GM20431 (cell line): ENCODE results near the gene TMEM187.

Experiments
- in situ Hi-C: fragments of 300-500 bp; cut with MseI, MboI; formaldehyde crosslinking; loops from one replicate; pipeline ENCODE4 v1.15.0; 2020; ENCODE audit warnings: low sequenced_read_pairs; ENCODE audit not compliant: unreplicated experiment

Gene TMEM187

GRCh38 chrX:154016366-154017076 lies 44.0 kb downstream of the TMEM187 start:
- in situ Hi-C loops, result no loop called here

GRCh38 chrX:154017766-154018517 lies 45.4 kb downstream of the TMEM187 start:
- in situ Hi-C loops, result no loop called here

GRCh38 chrX:154018518-154019060 lies 46.0 kb downstream of the TMEM187 start:
- in situ Hi-C loops, result no loop called here

GRCh38 chrX:154019061-154019621 lies 46.6 kb downstream of the TMEM187 start:
- in situ Hi-C loops, result no loop called here

GRCh38 chrX:154019633-154020528 lies 47.3 kb downstream of the TMEM187 start, which contains the start of gene IRAK1:
TSS of gene IRAK1 (minus strand) at chrX:154019902. CDS start at chrX:154019812, 90 bp downstream.
- in situ Hi-C loops, result no loop called here

- in situ Hi-C loops, result no loop called here
Observed at GRCh38 chrX:154020536-154021115, 48.1 kb downstream of the TMEM187 start.

- in situ Hi-C loops, result no loop called here
Observed at GRCh38 chrX:154021131-154021611, 48.6 kb downstream of the TMEM187 start.

GRCh38 chrX:154022108-154022507 lies 49.6 kb downstream of the TMEM187 start:
- in situ Hi-C loops, result no loop called here

GRCh38 chrX:154023276-154024000 lies 50.9 kb downstream of the TMEM187 start:
- in situ Hi-C loops, result no loop called here

GRCh38 chrX:154024271-154024670 lies 51.7 kb downstream of the TMEM187 start:
- in situ Hi-C loops, result no loop called here

- in situ Hi-C loops, result no loop called here
Observed at GRCh38 chrX:154025230-154025629, 52.7 kb downstream of the TMEM187 start.

- in situ Hi-C loops, result no loop called here
Observed at GRCh38 chrX:154026136-154027021, 53.8 kb downstream of the TMEM187 start.

- in situ Hi-C loops, result no loop called here
Observed at GRCh38 chrX:154027022-154027402, 54.5 kb downstream of the TMEM187 start.

- in situ Hi-C loops, result no loop called here
Observed at GRCh38 chrX:154027986-154028385, 55.4 kb downstream of the TMEM187 start.

GRCh38 chrX:154028502-154029184 lies 56.1 kb downstream of the TMEM187 start:
- in situ Hi-C loops, result no loop called here

GRCh38 chrX:154029439-154029838 lies 56.9 kb downstream of the TMEM187 start:
- in situ Hi-C loops, result no loop called here

GRCh38 chrX:154030266-154030665 lies 57.7 kb downstream of the TMEM187 start:
- in situ Hi-C loops, result no loop called here
